Measurements from ENCODE around the gene AP1B1.
A peak's percentile ranks its signal among the peaks of the same experiment; 100 is the strongest.

Gene AP1B1

DNA sequence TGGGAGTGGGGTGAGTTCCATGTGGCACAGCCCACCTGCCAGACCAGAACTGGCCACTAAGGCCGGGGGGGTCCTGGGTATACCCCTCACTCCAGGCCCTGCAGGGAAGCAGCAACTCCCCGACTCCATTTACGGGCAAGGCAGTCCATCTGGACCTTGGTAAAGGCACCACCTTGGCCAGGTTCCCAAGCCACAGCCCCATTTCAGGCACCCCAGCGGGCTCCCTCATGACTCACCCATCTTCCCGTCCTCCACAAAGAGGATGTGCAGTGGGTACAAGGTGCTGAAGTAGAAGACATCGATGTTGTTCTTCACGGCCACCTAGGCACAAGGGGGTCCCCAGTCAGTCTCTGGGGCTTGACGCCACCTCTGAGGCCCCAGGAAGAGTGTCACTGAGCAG is 57.2 kb downstream of the AP1B1 start:
- DNase-seq (no peak), ATAC-seq (replicated peaks) (no peak)
- no peaks in the 10 kb centered on the region for H3K27me3 Mint-ChIP-seq
- peaks cover 0 to 4% of the 10 kb centered on the region in 2 donors for H3K4me1 Mint-ChIP-seq (ENCODE audit: low read depth in 2 of 2)
- peaks cover 18% of the 10 kb centered on the region for H3K36me3 Mint-ChIP-seq (ENCODE audit: insufficient read depth)
- H3K9me3 Mint-ChIP-seq = no peaks in the 10 kb centered on the region
- H3K27ac Mint-ChIP-seq = peak overlapping the region in 1 of 2 donors; percentile 79
- H3K4me3 Mint-ChIP-seq = no peak overlapping the region

DNA sequence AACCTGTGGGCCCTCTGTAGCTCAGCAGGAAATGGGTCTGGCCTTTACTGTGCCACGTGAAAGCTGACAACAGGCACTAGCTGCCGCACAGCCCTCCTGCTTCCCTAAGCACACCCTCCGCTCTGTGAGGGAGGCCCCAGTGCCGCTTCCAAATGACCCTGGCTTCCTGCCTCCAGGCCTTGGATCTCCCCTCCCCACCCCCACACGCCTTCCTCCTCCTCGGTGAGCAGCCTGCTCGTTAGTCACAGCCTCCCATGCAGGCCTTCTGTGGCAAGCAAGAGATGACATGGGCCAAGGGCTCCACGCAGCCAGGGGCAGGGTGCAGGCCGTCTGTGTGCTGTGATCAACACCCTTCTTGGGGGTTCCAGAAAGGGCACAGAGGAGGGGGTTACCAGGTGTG is 57.6 kb downstream of the AP1B1 start:
- Mint-ChIP-seq H3K4me3 (no peak overlapping the region), H3K36me3 (ENCODE audit: insufficient read depth) (peaks cover 18% of the 10 kb centered on the region), H3K27me3 (no peaks in the 10 kb centered on the region), H3K4me1 (ENCODE audit: low read depth in 2 of 2) (peaks cover 0 to 4% of the 10 kb centered on the region in 2 donors), H3K27ac (no peak overlapping the region), H3K9me3 (no peaks in the 10 kb centered on the region)
- DNase-seq (no peak), ATAC-seq (replicated peaks) (no peak)

DNA sequence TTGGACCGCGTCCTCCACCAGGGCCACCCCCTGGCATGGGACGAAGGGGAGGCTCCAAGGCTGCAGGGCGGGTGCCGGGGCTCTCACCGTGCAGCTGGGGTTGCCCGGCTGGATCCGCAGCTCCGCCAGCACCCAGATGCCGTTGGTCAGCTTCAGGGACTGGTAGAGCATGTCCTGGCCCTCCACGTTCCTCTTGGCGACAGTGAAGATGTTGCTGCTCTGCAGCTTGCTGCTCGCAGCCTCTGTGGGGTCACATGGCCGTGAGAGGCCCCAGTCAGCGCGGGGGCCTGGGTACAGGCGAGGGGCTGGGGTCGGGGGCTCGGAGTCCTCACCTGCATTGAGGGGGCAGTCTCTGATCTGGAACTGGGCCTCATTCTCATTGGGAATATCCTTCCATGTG is 58.1 kb downstream of the AP1B1 start:
- no peak for DNase-seq
- H3K36me3 Mint-ChIP-seq (ENCODE audit: insufficient read depth) = peaks cover 18% of the 10 kb centered on the region

DNA sequence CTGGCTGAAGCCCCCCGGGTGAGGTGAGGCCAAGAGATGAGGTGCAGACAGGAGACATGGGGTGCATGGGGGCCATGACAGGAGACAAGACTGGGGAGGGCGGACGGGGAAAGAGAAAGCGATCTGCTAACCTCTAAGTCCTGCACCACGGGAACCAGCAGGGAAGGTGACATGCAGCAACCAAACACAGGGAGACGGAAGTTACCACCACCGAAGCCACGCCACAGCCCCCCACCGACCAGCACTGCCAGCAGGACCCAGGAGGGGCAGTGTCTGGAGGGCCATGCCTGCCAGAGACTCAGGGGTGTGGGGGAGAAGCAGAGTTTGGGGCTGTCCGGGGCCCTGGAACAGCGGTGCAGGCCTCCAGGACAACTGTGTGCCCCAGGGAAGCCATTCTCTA is 58.8 kb downstream of the AP1B1 start:
- Mint-ChIP-seq H3K9me3 (no peaks in the 10 kb centered on the region), H3K4me3 (no peak overlapping the region), H3K4me1 (ENCODE audit: low read depth in 2 of 2) (peaks cover 0 to 4% of the 10 kb centered on the region in 2 donors), H3K27me3 (no peaks in the 10 kb centered on the region), H3K27ac (no peak overlapping the region), H3K36me3 (ENCODE audit: insufficient read depth) (peaks cover 14% of the 10 kb centered on the region)
- ATAC-seq (replicated peaks) (no peak), DNase-seq (no peak)

More for the DNA sequence above, 58.1 kb downstream of the AP1B1 start:
- Mint-ChIP-seq H3K9me3 (no peaks in the 10 kb centered on the region), H3K4me3 (no peak overlapping the region), H3K4me1 (ENCODE audit: low read depth in 2 of 2) (peaks cover 0 to 4% of the 10 kb centered on the region in 2 donors), H3K27me3 (no peaks in the 10 kb centered on the region), H3K27ac (no peak overlapping the region)
- no peak for ATAC-seq (replicated peaks)

DNA sequence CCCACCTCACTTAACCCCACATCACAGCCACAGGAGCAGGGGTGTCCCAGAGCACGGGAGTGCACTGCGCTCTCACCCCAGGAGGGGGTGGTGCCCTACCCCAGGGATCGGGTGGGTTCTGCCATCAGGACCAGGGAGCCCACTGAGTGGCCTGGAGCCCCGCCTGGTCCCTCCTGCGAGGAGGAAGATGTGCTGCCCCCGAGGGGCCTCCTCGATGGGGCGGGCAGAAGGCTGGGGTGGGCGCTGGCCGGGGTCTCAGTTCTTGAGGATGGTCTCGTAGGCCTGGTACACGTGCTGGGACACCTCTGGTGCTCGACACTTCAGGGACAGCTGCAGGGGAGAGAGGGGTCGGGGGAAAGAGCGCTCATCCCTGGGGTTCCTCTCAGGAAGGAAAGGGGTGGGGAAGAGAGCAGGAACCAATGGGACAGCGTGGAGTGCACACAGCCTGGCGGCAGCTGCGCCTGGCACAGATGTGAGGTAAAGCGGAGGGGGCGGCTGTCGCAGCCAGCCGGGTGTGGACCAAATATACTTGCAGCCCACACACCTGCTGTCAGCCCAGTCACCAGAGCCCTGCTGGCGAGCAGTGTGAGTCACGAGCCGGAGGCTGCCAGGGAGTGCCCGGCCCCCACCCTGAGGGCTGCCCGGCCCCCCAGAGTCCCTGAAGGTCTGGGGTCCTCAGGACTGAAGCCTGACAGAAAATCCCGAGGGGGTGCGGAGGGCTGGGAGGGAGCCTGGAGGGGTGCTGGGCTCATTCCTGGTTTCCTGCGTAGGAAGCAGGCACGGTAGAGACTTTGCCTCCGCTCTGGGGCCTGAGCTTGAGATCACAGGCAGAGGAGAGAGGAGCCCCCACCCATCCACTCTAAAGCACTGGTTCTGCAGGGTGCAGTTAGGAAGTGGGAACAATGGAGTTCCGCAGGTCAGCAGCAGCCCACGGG is 59.5 kb downstream of the AP1B1 start:
- H3K27me3 Mint-ChIP-seq = no peaks in the 10 kb centered on the region

DNA sequence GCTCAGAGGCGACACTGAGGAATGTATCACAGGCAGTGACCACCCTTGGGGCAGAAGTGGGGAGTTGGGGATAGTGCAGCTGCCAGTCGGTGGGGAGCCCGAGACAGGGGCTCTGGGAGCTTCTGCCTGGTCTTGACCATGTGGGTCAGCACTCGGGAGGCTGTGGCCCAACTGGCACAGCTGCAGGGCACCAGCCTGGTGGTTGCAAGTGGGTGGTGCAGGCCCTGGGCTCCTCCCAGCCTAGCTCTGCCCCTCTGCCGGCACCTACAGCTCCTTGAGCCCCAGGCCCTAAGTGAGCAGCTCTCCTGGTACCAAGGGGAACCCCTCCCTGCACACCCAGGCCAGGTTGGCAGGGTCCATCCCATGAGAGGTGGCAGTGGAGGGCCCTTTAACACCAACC is 60.3 kb downstream of the AP1B1 start:
- H3K27ac Mint-ChIP-seq = no peak overlapping the region
- DNase-seq (no peak), ATAC-seq (replicated peaks) (no peak)
- no peaks in the 10 kb centered on the region for H3K27me3 Mint-ChIP-seq
- peaks cover 11% of the 10 kb centered on the region for H3K36me3 Mint-ChIP-seq (ENCODE audit: insufficient read depth)
- no peaks in the 10 kb centered on the region for H3K9me3 Mint-ChIP-seq
- H3K4me3 Mint-ChIP-seq = no peak overlapping the region
- H3K4me1 Mint-ChIP-seq (ENCODE audit: low read depth in 2 of 2) = no peaks in the 10 kb centered on the region

More for the DNA sequence above, 59.5 kb downstream of the AP1B1 start:
- Mint-ChIP-seq H3K4me3 (no peak overlapping the region), H3K4me1 (ENCODE audit: low read depth in 2 of 2) (peaks cover 0 to 4% of the 10 kb centered on the region in 2 donors), H3K27ac (no peak overlapping the region), H3K36me3 (ENCODE audit: insufficient read depth) (peaks cover 11% of the 10 kb centered on the region), H3K9me3 (no peaks in the 10 kb centered on the region)
- DNase-seq (no peak), ATAC-seq (replicated peaks) (no peak)

DNA sequence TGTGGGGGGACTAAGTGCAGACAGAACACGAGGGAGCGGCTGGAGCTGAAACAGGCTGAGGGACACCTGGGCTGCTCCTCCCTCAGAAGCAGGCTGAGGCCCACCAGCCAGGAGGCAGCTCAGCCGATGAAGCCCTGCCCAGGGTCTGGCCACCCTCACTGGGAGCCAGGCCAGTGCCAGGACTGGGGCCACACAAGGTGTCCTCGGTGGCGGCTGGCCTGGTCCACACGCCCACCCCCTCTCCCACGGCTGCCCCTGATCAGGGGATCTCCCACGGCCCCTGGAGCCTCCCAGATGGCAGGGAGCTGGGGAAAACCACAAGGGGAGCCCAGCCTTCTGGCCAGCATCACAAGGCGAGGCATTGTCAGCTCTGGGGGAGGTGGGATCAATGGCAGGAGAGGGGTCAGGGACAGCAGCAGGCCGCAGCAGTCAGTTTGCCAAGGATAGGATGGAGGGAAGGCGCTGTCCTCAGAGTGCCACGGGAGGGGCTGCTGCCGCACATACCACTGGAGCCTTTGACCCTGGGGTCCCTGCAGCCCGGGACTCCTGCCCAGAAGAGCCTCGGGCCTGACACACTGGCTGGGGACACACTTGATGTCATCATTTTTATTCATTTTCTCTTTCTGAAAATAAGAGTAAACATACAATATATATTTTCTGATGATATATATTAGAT is 61.1 kb downstream of the AP1B1 start:
- Mint-ChIP-seq H3K4me1 (ENCODE audit: low read depth in 2 of 2) (no peaks in the 10 kb centered on the region), H3K27ac (no peak overlapping the region), H3K9me3 (no peaks in the 10 kb centered on the region), H3K27me3 (no peaks in the 10 kb centered on the region), H3K36me3 (ENCODE audit: insufficient read depth) (peaks cover 11% of the 10 kb centered on the region), H3K4me3 (no peak overlapping the region)
- no peak for ATAC-seq (replicated peaks)
- DNase-seq = no peak

DNA sequence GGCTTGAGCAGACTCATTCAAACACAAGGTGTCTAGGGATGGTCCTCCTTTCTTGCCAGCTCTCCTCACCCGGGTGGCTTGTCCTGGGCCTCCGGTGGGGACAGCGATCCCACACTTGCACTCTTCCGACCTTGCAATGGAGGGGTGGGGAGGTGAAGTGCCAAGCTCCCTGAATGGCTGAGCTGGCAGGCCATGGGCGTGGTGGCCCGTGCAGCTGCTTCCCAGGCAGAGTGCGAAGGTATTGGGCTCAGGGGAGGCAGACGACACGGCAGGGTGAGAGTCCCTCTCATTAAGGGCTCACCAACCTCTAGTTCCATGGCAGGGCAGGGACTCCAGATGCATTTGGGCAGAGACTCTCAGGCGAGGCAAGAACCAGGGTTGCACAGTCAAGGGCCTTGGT is 61.9 kb downstream of the AP1B1 start:
- ATAC-seq (replicated peaks) (no peak), DNase-seq (no peak)
- Mint-ChIP-seq H3K27me3 (no peaks in the 10 kb centered on the region), H3K9me3 (no peaks in the 10 kb centered on the region), H3K4me3 (no peak overlapping the region), H3K27ac (peak overlapping the region in 1 of 2 donors; percentile 15), H3K4me1 (ENCODE audit: low read depth in 2 of 2) (no peaks in the 10 kb centered on the region), H3K36me3 (ENCODE audit: insufficient read depth) (peaks cover 6% of the 10 kb centered on the region)

DNA sequence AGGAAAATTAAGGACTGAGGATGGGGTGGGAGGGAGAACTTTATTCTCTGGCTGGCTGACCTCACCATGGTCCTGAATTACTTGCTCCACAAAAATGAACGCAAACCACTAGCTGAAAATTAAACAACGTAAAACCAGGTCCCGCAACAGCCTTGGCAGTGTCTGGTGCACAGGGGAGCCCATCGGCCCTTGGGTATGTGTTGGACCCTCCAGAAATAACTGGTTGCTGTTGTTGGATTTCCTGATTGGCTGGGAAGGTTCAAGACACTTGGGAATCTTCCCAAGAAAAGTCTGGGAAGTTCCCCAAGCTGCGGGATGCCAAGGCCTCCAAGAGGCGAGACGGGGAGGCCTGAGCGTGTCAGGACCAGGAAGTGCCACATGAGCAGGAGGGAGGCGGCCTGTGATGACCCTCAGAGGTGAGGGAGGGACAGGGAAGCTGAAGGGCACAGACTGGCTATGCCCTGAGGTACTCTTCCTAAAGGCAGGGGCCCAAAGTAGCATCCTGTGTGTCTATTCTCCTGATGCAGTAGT is 62.5 kb downstream of the AP1B1 start:
- no peaks in the 10 kb centered on the region for H3K9me3 Mint-ChIP-seq
- no peak overlapping the region for H3K4me3 Mint-ChIP-seq
- H3K36me3 Mint-ChIP-seq (ENCODE audit: insufficient read depth) = peaks cover 5% of the 10 kb centered on the region
- no peak for DNase-seq
- no peaks in the 10 kb centered on the region for H3K4me1 Mint-ChIP-seq (ENCODE audit: low read depth in 2 of 2)
- H3K27ac Mint-ChIP-seq = no peak overlapping the region
- H3K27me3 Mint-ChIP-seq = no peaks in the 10 kb centered on the region
- no peak for ATAC-seq (replicated peaks)

DNA sequence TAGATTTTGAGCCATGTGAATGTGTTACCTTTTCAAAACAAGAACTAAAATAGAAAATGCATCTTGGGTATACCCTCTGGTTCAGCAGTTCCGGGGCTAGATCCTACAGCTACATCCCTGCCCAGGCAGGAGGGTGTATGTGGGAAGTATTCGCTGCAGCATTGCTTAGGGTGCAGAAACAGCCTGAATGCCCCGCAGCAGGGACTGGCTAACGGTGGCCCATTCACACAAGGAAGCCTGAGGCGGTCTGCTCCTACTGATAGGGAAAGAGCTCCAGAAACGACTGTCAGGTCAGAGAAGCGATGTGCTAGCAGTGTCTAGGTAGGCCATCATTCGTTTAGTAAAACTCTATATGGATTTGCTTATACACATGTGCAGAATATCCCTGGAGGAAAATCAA is 63.0 kb downstream of the AP1B1 start:
- Mint-ChIP-seq H3K9me3 (no peaks in the 10 kb centered on the region), H3K27ac (peak overlapping the region in 1 of 2 donors; percentile 58), H3K4me1 (ENCODE audit: low read depth in 2 of 2) (no peaks in the 10 kb centered on the region), H3K36me3 (ENCODE audit: insufficient read depth) (peaks cover 5% of the 10 kb centered on the region), H3K27me3 (no peaks in the 10 kb centered on the region), H3K4me3 (no peak overlapping the region)
- ATAC-seq (replicated peaks) (no peak), DNase-seq (no peak)

DNA sequence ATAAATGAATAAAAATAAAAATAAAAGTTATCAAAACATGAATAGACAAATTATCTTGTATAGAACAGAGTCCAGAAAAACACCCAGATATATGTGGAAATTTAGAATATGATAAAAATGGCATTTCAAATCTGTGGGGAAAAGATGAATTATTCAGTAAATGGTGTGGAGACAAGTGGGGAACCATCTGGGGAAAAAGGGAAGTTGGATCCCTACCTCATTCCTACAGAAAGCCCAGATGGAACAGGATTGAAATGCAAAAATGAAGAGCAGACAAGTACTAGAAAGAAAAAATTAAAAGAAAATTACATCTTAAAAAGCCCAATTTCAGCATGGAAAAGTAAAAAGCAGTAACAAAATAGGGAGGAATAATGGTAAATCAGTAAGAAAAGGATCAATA is 64.7 kb downstream of the AP1B1 start:
- no peak overlapping the region for H3K4me3 Mint-ChIP-seq
- H3K9me3 Mint-ChIP-seq = no peaks in the 10 kb centered on the region
- H3K27me3 Mint-ChIP-seq = no peaks in the 10 kb centered on the region
- peak overlapping the region in 1 of 2 donors; percentile 75 for H3K27ac Mint-ChIP-seq
- DNase-seq (no peak), ATAC-seq (replicated peaks) (no peak)
- H3K4me1 Mint-ChIP-seq (ENCODE audit: low read depth in 2 of 2) = no peaks in the 10 kb centered on the region
- peaks cover 5% of the 10 kb centered on the region for H3K36me3 Mint-ChIP-seq (ENCODE audit: insufficient read depth)

DNA sequence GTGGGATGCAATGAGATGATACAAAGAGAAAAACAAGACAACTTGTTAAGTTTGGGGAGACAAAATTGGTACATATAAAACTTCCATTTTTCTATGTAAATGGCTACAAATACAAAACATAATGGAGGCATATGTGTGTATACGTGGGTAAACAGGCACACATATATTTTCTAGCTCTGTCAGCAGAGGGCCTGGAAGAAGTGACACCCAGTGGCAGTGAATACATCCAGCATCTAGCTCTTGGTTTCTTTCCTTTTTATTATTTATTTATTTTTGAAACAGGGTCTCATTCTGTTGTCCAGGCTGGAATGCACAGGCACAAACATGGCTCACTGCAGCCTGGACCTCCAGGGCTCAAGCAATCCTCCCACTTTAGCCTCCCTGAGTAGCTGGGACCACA is 67.8 kb downstream of the AP1B1 start:
- DNase-seq (no peak), ATAC-seq (replicated peaks) (no peak)
- Mint-ChIP-seq H3K4me3 (no peak overlapping the region), H3K36me3 (ENCODE audit: insufficient read depth) (peaks cover 3% of the 10 kb centered on the region), H3K4me1 (ENCODE audit: low read depth in 2 of 2) (peaks cover 0 to 2% of the 10 kb centered on the region in 2 donors), H3K27ac (no peak overlapping the region), H3K9me3 (no peaks in the 10 kb centered on the region), H3K27me3 (peaks cover 13 to 14% of the 10 kb centered on the region in 2 donors)

DNA sequence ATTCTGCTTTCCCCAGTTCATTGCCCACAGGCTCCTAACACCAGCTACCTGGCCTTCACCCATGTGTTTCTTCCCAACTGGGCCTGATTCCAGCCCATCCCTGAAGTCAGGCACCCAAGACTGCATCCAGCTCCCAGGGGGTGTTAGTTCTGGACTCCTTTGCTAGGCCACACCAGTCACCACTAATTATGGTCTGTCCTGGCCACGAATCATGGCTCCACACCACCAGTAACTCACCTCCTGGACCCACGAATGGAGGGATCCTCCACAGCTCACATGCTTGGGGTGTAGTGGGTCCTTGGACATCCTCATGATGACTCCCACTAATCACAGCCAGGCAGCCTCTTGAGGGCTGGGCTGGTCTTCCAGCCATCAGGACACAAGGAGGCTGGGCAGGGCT is 69.3 kb downstream of the AP1B1 start:
- peaks cover 3% of the 10 kb centered on the region for H3K36me3 Mint-ChIP-seq (ENCODE audit: insufficient read depth)
- no peak overlapping the region for H3K27ac Mint-ChIP-seq
- no peak for DNase-seq
- no peaks in the 10 kb centered on the region for H3K9me3 Mint-ChIP-seq
- H3K4me3 Mint-ChIP-seq = no peak overlapping the region
- peaks cover 21 to 24% of the 10 kb centered on the region in 2 donors for H3K27me3 Mint-ChIP-seq
- ATAC-seq (replicated peaks) = no peak
- peaks cover 6 to 9% of the 10 kb centered on the region in 2 donors for H3K4me1 Mint-ChIP-seq (ENCODE audit: low read depth in 2 of 2)
